Hematopoietic multipotent progenitor cell treated with erythropoietin and hydrocortisone succinate and interleukin-3 and kit ligand, for 8 days (in vitro differentiated cells): ENCODE data around the gene NPNT.

ENCODE experiments used
- DNase-seq: peaks from one replicate; pipeline ENCODE4 v3.0.0-alpha.2; 2015

Gene NPNT

DNA sequence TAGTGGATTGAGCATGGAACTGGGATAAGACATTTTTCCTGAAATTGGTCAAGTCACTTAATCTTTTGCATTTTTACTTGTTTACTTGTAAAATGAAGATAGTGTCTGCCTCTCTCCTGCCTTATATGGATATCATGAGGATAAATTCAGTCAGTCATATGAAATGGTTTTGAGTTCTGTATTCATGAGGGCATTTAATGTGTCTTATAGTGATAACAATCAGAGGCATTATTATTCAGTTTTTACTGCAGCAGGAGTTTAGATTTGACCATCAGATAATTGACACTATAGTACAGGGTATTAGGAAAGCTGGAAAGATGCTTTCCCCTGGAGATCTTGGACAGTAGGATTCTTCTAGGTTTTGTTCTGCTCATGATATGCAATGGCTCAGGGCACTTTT lies 26.0 kb downstream of the NPNT start:
- DNase-seq: no peak

GRCh38 chr4:105923497-105924238 lies 28.4 kb downstream of the NPNT start:
- DNase-seq: no peak

DNA sequence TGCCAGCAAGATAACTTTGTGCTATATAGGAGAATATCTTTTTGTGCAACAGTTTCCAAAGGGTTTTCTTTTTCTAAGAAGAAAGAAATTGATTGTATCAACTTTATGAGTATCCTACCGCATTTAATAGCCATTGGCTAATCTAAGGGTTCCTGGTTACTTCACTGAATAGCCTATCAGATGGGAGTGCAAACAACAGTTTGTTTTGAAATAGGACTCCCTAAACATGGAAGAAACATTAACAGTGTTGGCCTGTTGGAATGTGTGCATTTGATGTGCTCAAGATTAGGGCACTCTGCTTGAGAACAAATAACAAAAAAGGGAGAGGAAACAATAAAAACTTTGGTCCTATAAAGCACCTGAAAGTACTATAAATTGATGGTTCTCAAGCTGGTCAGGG lies 29.1 kb downstream of the NPNT start:
- no peak for DNase-seq

DNA sequence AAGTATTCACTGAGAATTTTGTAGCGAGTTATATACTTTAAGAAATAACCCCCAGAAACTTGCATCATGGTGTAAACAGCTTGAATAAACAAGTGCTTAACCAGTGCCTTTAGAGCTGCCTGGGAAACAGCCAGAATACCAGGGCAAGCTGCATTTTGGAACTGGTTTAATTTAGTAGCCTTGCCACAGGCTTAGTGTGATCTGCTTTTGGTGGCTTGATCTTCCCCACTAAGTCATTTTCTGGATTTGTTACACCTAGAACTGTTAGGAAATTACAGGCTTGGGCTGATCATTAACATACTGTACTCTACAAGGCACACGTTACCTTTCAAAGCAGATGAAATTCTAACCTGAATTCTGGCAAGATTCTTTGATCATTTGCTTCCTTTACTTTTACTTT lies 35.4 kb downstream of the NPNT start:
- no peak for DNase-seq

- no peak for DNase-seq
These were observed 37.8 kb downstream of the NPNT start for GRCh38 chr4:105933083-105933482.

DNA sequence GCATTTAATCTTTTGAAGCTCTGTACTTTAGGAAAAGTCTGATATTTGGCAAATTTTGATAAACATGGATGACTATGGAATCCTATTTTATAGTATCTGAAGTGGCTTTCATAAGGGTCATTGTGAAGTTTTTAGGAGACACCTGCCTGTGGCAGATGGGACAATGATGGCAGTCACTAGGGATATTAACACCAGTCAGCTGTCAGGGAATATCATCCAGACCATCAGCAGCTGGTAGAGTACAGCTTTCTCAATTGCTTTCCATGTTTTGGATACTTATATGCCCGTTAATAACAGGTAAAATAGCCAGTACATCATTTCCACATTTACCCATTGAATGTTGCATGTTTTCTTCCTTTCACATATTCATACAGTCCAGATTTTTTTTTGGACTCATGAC lies 39.1 kb downstream of the NPNT start:
- DNase-seq: no peak

GRCh38 chr4:105936901-105937300 lies 41.6 kb downstream of the NPNT start:
- no peak for DNase-seq

GRCh38 chr4:105937759-105938158 lies 42.5 kb downstream of the NPNT start:
- no peak for DNase-seq

- no peak for DNase-seq
These were observed 48.0 kb downstream of the NPNT start for GRCh38 chr4:105943234-105943633.

- DNase-seq: no peak
These were observed 49.3 kb downstream of the NPNT start for GRCh38 chr4:105944540-105944939.

DNA sequence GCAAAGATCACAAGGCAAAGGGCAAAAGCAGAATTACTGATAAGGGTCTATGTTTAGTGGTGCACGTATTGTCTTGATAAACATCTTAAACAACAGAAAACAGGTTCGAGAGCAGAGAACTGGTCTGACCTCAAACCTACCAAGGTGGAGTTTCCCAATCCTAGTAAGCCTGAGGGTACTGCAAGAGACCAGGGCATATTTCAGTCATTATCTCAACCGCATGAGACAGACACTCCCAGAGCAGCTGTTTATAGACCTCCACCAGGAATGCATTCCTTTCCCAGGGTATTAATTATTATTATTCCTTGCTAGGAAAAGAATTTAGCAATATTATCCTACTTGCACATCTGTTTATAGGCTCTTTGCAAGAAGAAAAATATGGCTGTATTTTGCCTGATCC lies 51.5 kb downstream of the NPNT start:
- no peak for DNase-seq

DNA sequence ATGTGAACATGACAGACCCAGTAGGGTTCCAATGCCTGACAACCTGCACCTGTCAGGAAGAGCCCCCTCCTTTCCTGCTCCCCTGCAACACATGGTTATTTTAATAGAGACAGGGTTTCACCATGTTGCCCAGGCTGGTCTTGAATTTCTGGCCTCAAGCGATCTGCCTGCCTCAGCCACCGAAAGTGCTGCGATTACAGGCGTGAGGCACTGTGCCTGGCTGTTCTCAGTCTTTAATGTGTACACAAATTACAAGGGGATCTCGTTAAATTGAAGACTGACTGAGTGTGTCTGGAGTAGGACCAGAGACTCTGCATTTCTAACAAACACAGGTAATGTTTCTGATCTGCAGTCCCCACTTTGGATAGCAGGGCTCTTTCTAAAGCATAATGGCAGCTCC lies 55.4 kb downstream of the NPNT start:
- no peak for DNase-seq

- no peak for DNase-seq
These were observed 55.9 kb downstream of the NPNT start for GRCh38 chr4:105951198-105951597.

GRCh38 chr4:105952591-105952990 lies 57.3 kb downstream of the NPNT start:
- DNase-seq: no peak

GRCh38 chr4:105956569-105956968 lies 61.3 kb downstream of the NPNT start:
- no peak for DNase-seq

GRCh38 chr4:105957680-105958079 lies 62.4 kb downstream of the NPNT start:
- no peak for DNase-seq

DNA sequence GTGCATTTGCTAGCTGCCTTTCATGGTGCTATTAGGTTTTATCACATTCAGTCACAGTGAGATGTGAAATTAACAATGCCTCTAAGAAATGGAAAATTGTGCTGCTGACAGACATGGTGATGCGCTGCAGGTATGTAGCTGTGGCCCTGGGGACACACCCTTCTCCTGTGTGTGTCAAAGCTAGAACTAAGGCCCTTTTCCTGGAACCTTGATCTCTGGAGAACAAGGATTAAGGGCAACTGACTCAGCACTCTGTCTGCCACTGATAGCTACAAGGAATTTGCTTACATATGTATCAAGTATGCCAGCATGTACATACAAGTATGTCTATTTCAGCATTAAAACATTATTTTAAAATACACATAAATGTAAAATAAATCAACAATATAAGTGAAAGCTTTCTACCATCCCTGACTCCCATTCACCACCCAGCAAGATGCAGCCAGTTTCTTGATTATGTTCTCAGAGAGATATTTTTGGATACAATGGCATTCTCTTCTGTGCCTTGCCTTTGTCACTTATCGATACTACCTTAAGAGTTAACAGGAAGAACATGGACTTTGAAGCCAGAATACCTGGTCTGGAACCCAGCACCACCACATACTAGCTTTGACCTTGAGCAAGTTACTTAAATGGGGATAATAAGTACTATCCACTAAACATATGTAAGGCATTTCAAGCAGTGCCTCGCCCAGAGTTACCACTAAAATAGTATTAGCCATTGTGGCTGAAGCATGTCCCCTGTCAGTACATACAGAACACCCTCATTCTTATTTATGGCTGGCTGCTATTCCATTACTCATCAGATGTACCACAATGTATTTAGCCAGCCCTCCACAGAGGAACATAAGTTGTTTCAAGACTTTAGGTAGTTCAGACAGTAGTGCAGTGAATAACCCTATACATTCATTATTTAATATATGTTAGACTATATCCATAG lies 68.5 kb downstream of the NPNT start:
- DNase-seq: no peak

- no peak for DNase-seq
These were observed 70.0 kb downstream of the NPNT start for GRCh38 chr4:105965183-105965800.

GRCh38 chr4:105966051-105966450 lies 70.8 kb downstream of the NPNT start:
- no peak for DNase-seq

GRCh38 chr4:105967058-105967658 lies 71.9 kb downstream of the NPNT start:
- no peak for DNase-seq

DNA sequence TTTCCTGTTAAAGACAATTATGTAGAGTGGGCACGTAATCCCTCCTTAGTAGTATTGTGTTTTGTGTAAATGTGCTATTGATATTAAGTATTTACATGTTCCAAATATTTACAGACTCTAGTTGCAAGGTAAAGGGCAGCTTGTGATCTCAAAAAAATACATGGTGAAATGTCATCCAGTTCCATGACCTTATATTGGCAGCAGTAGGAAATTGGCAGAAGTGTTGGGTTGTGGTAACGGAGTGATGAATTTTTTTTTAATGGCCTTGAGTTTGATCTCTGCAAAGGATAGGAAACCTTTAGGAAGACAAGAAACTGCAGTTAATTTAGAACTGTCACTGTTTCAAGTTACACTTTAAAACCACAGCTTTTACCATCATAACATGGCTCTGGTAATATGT lies 74.3 kb downstream of the NPNT start:
- no peak for DNase-seq

DNA sequence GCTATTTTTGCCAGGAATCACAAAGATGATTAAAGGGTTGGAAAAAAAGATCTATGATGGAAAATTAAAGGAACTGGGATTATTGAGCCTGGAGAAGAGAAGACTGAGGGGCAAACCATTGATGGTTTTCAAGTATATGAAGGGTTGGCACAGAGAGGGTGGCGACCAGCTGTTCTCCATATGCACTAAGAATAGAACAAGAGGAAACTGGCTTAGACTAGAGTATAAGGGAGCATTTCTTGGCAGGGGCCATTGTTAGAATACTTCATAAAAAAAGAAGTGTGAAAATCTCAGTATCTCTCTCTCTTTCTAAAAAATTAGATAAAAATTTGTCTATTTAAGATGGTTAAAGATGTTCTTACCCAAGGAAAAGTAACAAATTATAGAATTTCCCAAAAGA lies 75.1 kb downstream of the NPNT start:
- DNase-seq: no peak

- DNase-seq: no peak
These were observed 75.8 kb downstream of the NPNT start for GRCh38 chr4:105971036-105971435.
